Bronchial epithelial cell (primary cell): ENCODE data around the gene GSN. TPM values are rescaled to one million over a fixed set of nuclear protein-coding genes. Genes with fewer than 3 reads are reported as not detected.

Experiments
- DNase-seq: peaks from one replicate; pipeline ENCODE4 v3.0.0-alpha.2; 2010; ENCODE audit warnings: low read depth
- FAIRE-seq: peaks from 2 replicates; lab custom pipeline; 2011; peaks lifted over from hg19 to GRCh38; lab: Jason Lieb, UNC
- H3K27me3 ChIP-seq: 2 replicates; pipeline ENCODE4 v1.5.1; 2011; ENCODE audit warnings: low read length; ENCODE audit not compliant: control insufficient read depth, insufficient read depth
- H3K36me3 ChIP-seq: 2 replicates; pipeline ENCODE4 v1.5.1; 2011; ENCODE audit warnings: low read length; ENCODE audit not compliant: control insufficient read depth, insufficient read depth
- H3K4me3 ChIP-seq: 2 replicates; pipeline ENCODE4 v1.5.1; 2011; ENCODE audit warnings: mild to moderate bottlenecking, low read depth, low read length, control low read depth
- CTCF ChIP-seq: IDR thresholded peaks from 2 replicates; pipeline ENCODE4 v1.5.1; 2011; ENCODE audit warnings: mild to moderate bottlenecking, moderate library complexity, low read length, control low read depth, inconsistent platforms; ENCODE audit not compliant: insufficient read depth, severe bottlenecking
- total RNA-seq: library from RNA; depleted of rRNA; stranded (reverse); fragments of >200 nt; gene quantifications from 2 replicates; pipeline ENCODE4 v1.2.1, GENCODE V29; 2014

GSN gene
- total RNA-seq, 1 donor from 2014 or later: 420 TPM

DNA sequence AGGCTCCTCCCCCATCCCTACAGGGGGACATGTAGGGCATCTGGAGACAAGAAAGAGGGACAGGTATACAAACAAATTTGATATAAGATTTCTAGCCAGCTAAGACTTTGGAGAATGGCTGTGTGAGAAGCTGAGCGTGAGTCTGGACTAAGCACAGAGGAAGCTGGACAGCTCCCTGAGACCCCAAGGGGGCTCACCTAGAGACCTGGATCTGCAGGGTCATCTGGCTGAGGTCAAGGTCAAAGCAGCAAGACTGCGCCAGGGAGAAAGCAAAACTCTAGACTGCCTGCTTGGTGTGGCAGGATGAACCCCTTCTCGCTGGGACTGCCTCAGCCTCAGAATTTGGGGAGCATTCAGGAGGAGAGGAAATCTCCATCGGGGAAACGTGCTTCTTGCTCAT is 8.0 kb upstream of the GSN start:
- TF ChIP-seq CTCF: no peak
- Histone ChIP-seq H3K36me3 (no peaks in the 10 kb centered on the region), H3K27me3 (no peaks in the 10 kb centered on the region), H3K4me3 (no peak overlapping the region)
- FAIRE-seq: no peak
- DNase-seq: no peak

DNA sequence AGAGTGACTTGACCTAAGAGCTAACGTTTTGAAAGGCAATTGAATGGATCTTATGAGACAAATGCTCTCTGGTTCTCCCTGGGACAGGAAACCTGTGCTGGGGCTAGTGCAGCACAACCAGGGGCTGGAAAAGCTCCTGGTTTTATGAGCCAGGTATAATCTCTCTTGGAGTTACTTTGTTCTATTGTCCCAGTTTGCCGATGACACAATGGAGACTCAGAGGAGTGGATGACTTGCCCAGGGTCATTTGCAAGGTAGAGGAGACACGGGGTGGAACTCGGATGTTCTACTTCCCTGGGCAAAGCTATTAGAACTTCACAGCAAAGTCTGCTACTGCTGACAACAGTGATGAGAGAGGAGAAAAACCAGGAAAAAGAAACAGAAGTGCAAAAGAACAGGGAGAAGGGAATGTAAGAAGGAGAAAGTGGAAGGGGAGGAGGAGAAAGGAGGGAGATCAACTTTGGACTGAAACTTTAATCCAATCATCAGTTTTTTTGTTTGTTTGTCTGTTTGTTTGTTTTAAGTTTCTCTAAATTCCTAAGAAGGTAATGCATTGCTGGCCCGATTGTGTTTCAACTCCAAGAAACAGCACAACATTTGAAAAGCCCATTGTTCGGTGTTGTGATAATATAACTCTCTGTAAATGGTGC is 7.4 kb upstream of the GSN start:
- TF ChIP-seq CTCF: no peak
- FAIRE-seq (no peak), DNase-seq (no peak)

DNA sequence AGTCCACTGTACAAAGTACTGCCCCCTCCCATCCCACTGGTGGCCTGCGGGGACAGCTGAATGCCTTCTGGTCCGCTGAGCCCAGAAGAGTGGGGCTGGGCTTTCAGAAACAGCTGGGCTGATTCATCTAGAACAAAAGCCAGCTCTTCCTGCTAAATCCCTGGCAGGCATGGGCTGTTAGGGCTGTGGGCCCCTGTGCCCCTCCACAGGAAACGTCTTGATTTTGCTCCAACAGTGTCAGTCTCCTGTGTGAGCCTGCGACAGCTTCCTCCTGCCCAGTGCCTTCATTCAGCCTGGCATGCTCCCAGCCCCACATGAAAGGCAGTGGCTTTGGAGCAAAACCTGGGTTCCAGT is 6.9 kb upstream of the GSN start:
- peak; percentile 17 for DNase-seq
- Histone ChIP-seq H3K4me3 (no peak overlapping the region), H3K36me3 (no peaks in the 10 kb centered on the region), H3K27me3 (no peaks in the 10 kb centered on the region)
- TF ChIP-seq CTCF: no peak
- no peak for FAIRE-seq

More for the DNA sequence above, 7.4 kb upstream of the GSN start:
- no peaks in the 10 kb centered on the region for H3K27me3 ChIP-seq
- H3K4me3 ChIP-seq: no peak overlapping the region
- H3K36me3 ChIP-seq: no peaks in the 10 kb centered on the region

GRCh38 chr9:121261755-121262154 is 6.2 kb upstream of the GSN start:
- H3K36me3 ChIP-seq: no peaks in the 10 kb centered on the region
- FAIRE-seq: no peak
- DNase-seq: no peak
- H3K4me3 ChIP-seq: no peak overlapping the region
- TF ChIP-seq CTCF: no peak
- no peaks in the 10 kb centered on the region for H3K27me3 ChIP-seq

- H3K4me3 ChIP-seq: no peak overlapping the region
- no peaks in the 10 kb centered on the region for H3K36me3 ChIP-seq
- TF ChIP-seq CTCF: no peak
- H3K27me3 ChIP-seq: no peaks in the 10 kb centered on the region
- FAIRE-seq (no peak), DNase-seq (no peak)
Observed at GRCh38 chr9:121262423-121262822, 5.5 kb upstream of the GSN start.

DNA sequence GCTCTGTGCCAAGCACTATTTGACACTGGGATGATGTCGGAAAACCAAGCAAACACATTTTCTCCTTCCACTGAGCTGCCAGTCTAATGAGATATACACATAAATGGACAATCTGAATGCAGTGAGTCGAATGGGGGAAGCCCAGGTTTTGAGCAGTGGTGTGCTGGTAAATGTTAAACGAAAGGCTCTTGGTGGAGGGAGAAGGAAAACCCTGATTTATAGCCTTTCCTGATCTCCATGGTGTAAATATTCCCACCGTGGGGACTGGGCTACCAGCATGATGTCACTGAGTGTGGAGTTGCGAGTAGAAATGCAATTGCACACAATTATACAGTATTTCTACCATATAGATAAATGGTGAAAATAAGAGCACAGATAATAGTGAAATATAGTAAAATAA is 5.0 kb upstream of the GSN start:
- no peak overlapping the region for H3K4me3 ChIP-seq
- no peak for DNase-seq
- no peaks in the 10 kb centered on the region for H3K27me3 ChIP-seq
- no peak for FAIRE-seq
- no peak for TF ChIP-seq CTCF
- H3K36me3 ChIP-seq: no peaks in the 10 kb centered on the region
